Activated CD8-positive, alpha-beta T cell treated with anti-CD3 and anti-CD28 coated beads for 36 hours (primary cell): ENCODE measurements around the gene ARHGAP25. TPM values are rescaled to one million over a fixed set of nuclear protein-coding genes. Genes with fewer than 3 reads are reported as not detected.

ENCODE experiments used
- ATAC-seq: fragments of 200-7000 bp; cut with Tn5 transposase; one replicate; pipeline ENCODE4 v1.10.0; 2021; ENCODE audit warnings: mild to moderate bottlenecking, moderate library complexity
- CTCF ChIA-PET: fragments of 350-600 bp; sonication (Branson Sonifier 250); formaldehyde crosslinking; loops from one replicate; lab custom pipeline; 2021; ENCODE audit warnings: antibody characterized with exemption; lab: Charles Lee
- POLR2A ChIA-PET: fragments of 350-600 bp; sonication (Branson Sonifier 250); formaldehyde crosslinking; loops from one replicate; lab custom pipeline; 2021; ENCODE audit warnings: antibody characterized with exemption; lab: Charles Lee
- DNase-seq: peaks from one replicate; pipeline ENCODE4 v3.0.0-alpha.2; 2020
- H3K27ac Mint-ChIP-seq: one replicate; pipeline ENCODE4 v1.8.0; 2021; ENCODE audit warnings: mild to moderate bottlenecking, mixed read lengths
- H3K27me3 Mint-ChIP-seq: one replicate; pipeline ENCODE4 v1.8.0; 2021; ENCODE audit warnings: mixed read lengths
- H3K36me3 Mint-ChIP-seq: one replicate; pipeline ENCODE4 v1.8.0; 2021; ENCODE audit warnings: low read depth, mixed read lengths
- H3K4me1 Mint-ChIP-seq: one replicate; pipeline ENCODE4 v1.8.0; 2021; ENCODE audit warnings: low read depth, mixed read lengths
- H3K4me3 Mint-ChIP-seq: one replicate; pipeline ENCODE4 v1.8.0; 2021; ENCODE audit warnings: mild to moderate bottlenecking, moderate library complexity, mixed read lengths
- H3K9me3 Mint-ChIP-seq: one replicate; pipeline ENCODE4 v1.8.0; 2021; ENCODE audit warnings: mixed read lengths
- intact Hi-C: fragments of 100-400 bp; cut with micrococcal nuclease; formaldehyde crosslinking; loops from one replicate; pipeline ENCODE4 v1.10.0; 2022
- total RNA-seq, 2 experiments: library from RNA; stranded (reverse); gene quantifications; one replicate each; pipeline ENCODE4 v1.2.3, GENCODE V29; 2021
- TF ChIP-seq, protein P1 (sequence below): fragments of 200-600 bp; IDR thresholded peaks from one replicate; pipeline ENCODE4 v1.8.0; 2022; ENCODE audit warnings: antibody characterized with exemption, mild to moderate bottlenecking

The ARHGAP25 gene
- total RNA-seq, 2 experiments from 2014 or later: 59.3 to 61.5 TPM

DNA sequence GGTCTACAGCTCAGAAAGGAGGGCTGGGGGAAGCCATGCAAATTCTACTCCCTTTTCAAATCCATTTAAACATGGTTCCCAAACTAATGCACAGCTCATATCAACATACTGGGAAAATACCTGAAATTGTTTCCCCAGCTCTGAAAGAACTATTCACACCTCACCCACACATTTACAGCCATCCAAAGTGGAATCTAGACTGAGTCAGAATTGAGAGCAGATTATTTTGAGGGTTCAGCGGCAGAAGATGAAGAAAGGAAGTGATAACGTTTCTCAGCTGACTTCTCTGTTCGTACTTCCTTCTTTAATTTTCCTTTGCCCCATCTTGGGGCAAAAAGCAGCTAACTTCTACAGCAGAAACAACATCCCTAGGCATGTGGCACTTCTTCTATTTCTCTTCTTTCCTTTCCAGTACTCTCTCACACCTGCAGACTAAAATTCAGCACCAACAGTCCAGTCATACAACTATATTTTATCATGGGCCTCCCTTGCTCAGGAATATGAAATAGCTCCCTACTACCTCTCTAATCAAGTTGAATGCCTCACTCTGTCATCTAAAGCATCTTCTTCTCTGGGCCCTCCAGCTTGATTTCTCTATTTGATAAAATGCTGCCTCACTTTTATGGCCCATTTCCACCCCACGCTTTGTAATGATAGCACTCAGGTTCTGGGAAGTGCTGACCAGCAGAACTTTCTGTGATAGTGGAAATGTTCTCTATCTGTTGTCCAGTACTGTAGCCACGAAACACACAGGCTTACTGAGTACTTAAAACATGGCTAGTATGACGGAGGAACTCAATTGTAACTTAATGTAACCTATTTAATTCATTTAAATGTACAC, 35.9 kb downstream of the ARHGAP25 start:
- peaks cover 45% of the 10 kb centered on the region for H3K36me3 Mint-ChIP-seq
- H3K4me3 Mint-ChIP-seq: peak overlapping the region; percentile 63
- ATAC-seq (peak; percentile 2), DNase-seq (no peak)
- H3K27ac Mint-ChIP-seq: peak overlapping the region; percentile 99
- H3K9me3 Mint-ChIP-seq: no peaks in the 10 kb centered on the region
- H3K27me3 Mint-ChIP-seq: no peaks in the 10 kb centered on the region
- intact Hi-C loops: loop anchor here (5.0 kb wide), 1 partner anchor 33 kb away; no protein-coding TSS in a partner anchor
- H3K4me1 Mint-ChIP-seq: peaks cover 97% of the 10 kb centered on the region
- ChIA-PET POLR2A (interaction anchor here (0.6 to 4.5 kb wide), 15 partner anchors 9 to 304 kb away, joined by 3 to 26 read pairs (median 4); partner anchors contain the start of genes ARHGAP25 and FBXO48), CTCF (interaction anchor here (0.8 to 5.1 kb wide), 12 partner anchors 9 to 155 kb away, joined by 3 to 28 read pairs (median 5); no protein-coding TSS in a partner anchor)
- TF ChIP-seq, protein P1, sequence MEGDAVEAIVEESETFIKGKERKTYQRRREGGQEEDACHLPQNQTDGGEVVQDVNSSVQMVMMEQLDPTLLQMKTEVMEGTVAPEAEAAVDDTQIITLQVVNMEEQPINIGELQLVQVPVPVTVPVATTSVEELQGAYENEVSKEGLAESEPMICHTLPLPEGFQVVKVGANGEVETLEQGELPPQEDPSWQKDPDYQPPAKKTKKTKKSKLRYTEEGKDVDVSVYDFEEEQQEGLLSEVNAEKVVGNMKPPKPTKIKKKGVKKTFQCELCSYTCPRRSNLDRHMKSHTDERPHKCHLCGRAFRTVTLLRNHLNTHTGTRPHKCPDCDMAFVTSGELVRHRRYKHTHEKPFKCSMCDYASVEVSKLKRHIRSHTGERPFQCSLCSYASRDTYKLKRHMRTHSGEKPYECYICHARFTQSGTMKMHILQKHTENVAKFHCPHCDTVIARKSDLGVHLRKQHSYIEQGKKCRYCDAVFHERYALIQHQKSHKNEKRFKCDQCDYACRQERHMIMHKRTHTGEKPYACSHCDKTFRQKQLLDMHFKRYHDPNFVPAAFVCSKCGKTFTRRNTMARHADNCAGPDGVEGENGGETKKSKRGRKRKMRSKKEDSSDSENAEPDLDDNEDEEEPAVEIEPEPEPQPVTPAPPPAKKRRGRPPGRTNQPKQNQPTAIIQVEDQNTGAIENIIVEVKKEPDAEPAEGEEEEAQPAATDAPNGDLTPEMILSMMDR: no peak

DNA sequence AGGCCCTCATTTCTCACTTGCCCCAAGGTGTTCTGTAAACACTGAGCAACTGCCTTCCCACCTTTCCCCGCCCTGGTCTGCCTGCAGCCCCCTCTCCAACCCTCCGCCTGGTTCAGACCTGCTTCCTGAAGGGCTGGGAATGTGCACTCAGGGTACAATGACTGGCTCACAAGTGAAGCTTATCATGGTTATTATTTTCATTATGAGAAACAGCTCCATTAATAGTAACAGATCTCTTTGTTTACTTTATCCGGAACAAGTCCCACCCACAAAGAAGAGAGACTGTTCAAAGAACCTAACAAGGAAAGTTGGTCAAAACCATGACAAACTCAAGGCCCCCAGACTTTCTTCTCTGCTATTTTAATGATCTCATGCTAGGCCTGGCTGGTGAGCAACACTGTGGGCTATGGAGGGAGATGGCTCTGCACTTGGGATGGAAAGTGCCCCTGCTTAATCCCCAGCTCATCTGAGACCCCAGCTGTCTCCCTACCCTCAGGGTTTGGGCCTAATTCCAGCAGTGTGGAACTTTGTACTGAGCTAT, 36.7 kb downstream of the ARHGAP25 start:
- Mint-ChIP-seq H3K4me3 (peak overlapping the region; percentile 63), H3K4me1 (peaks cover 97% of the 10 kb centered on the region), H3K27ac (peak overlapping the region; percentile 99), H3K27me3 (no peaks in the 10 kb centered on the region), H3K36me3 (peaks cover 53% of the 10 kb centered on the region), H3K9me3 (no peaks in the 10 kb centered on the region)
- intact Hi-C loops: loop anchor here (5.0 kb wide), 1 partner anchor 34 kb away; no protein-coding TSS in a partner anchor
- peak; percentile 53 for DNase-seq
- ChIA-PET POLR2A (interaction anchor here (0.8 to 4.5 kb wide), 12 partner anchors 9 to 137 kb away, joined by 3 to 26 read pairs (median 6); partner anchors contain the start of gene ARHGAP25), CTCF (interaction anchor here (0.8 to 5.1 kb wide), 10 partner anchors 8 to 308 kb away, joined by 3 to 28 read pairs (median 6); no protein-coding TSS in a partner anchor)
- peak; percentile 19 for ATAC-seq
- TF ChIP-seq, protein P1: no peak

DNA sequence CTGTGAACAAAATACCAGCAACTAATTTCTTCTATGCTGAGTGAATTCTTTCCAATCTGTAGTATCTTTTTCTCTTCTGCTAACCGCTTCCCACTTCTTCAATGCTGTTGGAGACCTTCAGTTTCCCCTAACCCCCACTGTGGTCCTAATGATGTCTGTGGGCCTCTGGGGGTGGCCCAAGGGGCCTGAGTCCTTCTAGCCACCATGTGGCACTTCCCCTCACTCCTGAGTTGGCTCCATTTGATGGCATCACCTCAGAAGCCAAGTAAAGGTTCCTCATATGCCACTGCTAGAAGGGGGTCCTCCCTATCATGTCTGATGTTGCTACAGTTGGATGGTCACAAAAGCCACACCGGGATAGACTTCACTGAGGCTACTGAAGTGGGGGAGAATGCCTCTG, 37.5 kb downstream of the ARHGAP25 start:
- peaks cover 97% of the 10 kb centered on the region for H3K4me1 Mint-ChIP-seq
- TF ChIP-seq, protein P1: no peak
- DNase-seq: no peak
- H3K36me3 Mint-ChIP-seq: peaks cover 61% of the 10 kb centered on the region
- intact Hi-C loops: loop anchor here (5.0 kb wide), 1 partner anchor 35 kb away; no protein-coding TSS in a partner anchor
- ChIA-PET POLR2A (interaction anchor here (0.9 to 2.3 kb wide), 4 partner anchors 10 to 136 kb away, joined by 3 to 8 read pairs (median 5); no protein-coding TSS in a partner anchor), CTCF (interaction anchor here (0.8 to 2.7 kb wide), 6 partner anchors 8 to 309 kb away, joined by 3 to 28 read pairs (median 5); no protein-coding TSS in a partner anchor)
- no peaks in the 10 kb centered on the region for H3K27me3 Mint-ChIP-seq
- peak overlapping the region; percentile 99 for H3K27ac Mint-ChIP-seq
- no peaks in the 10 kb centered on the region for H3K9me3 Mint-ChIP-seq
- no peak for ATAC-seq
- H3K4me3 Mint-ChIP-seq: no peak overlapping the region

DNA sequence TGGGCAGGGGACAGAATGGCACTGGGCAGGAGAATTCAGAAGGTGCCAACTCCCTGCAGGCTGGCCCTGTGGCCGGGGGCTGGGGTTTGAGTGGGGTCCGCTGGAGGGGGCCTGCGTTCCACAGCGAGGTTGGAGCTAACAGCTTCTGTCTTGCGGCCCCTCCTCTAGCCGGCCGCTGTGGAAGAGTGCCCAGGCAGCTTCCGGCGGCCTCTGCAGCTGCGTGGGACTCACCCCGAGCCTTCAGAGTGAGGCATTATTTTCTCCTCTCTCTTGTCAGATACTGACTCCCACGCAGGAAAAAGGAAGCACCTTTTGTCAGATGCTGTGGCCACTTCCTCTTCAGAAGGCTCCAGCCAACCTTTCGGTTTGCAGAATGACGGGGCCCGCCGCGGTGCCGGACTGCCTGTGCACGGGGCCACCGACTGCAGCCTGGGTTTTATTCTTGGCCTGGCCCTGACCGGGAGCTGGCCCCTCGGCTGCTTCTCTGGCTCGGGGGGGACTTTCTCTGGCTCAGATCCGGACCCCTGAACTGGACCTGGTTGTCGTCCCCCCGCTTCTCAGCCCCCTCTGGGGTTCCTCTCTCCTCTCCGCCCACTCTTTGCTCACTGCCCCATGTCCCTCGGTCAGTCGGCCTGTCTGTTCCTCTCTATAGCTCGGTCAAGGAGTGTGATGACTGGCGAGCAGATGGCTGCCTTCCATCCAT, 40.1 kb downstream of the ARHGAP25 start:
- ChIA-PET POLR2A (interaction anchor here (1.0 to 2.8 kb wide), 8 partner anchors 9 to 57 kb away, joined by 3 to 11 read pairs (median 3); partner anchors contain the start of gene ARHGAP25), CTCF (interaction anchor here (1.1 to 3.4 kb wide), 7 partner anchors 8 to 311 kb away, joined by 3 to 35 read pairs (median 5); no protein-coding TSS in a partner anchor)
- H3K36me3 Mint-ChIP-seq: peaks cover 63% of the 10 kb centered on the region
- peak overlapping the region; percentile 75 for H3K4me3 Mint-ChIP-seq
- H3K27me3 Mint-ChIP-seq: no peaks in the 10 kb centered on the region
- ATAC-seq (peak; percentile 73), DNase-seq (peak; percentile 89)
- peak overlapping the region; percentile 99 for H3K27ac Mint-ChIP-seq
- intact Hi-C loops: loop anchor here (1.0 to 5.0 kb wide), 2 partner anchors 37 to 63 kb away; no protein-coding TSS in a partner anchor
- TF ChIP-seq, protein P1: no peak
- no peaks in the 10 kb centered on the region for H3K9me3 Mint-ChIP-seq
- H3K4me1 Mint-ChIP-seq: peaks cover 87% of the 10 kb centered on the region
